Left kidney (tissue), 2 donors: ENCODE data around the gene DCLK1. TPM values are rescaled to one million over a fixed set of nuclear protein-coding genes. Genes with fewer than 3 reads are reported as not detected.

Experiments used
- DNase-seq: peaks from one replicate; pipeline ENCODE4 v3.0.0-alpha.2; 2013
- polyA plus RNA-seq: library from polyadenylated mRNA; unstranded; fragments of 120-200 nt; gene quantifications from one replicate; pipeline ENCODE4 v1.2.1, GENCODE V29; 2013; ENCODE audit not compliant: insufficient read length

Gene DCLK1
- polyA plus RNA-seq, 1 donor, result 7.0 TPM

GRCh38 chr13:35747594-35747993 lies 383.6 kb downstream of the DCLK1 start:
- no peak for DNase-seq

- DNase-seq, result no peak
Observed at GRCh38 chr13:35744566-35745178, 386.5 kb downstream of the DCLK1 start.

- no peak for DNase-seq
Observed at GRCh38 chr13:35744144-35744543, 387.0 kb downstream of the DCLK1 start.

- DNase-seq, result no peak
Observed at GRCh38 chr13:35743165-35743564, 388.0 kb downstream of the DCLK1 start.

GRCh38 chr13:35741657-35742056 lies 389.5 kb downstream of the DCLK1 start:
- no peak for DNase-seq

- no peak for DNase-seq
Observed at GRCh38 chr13:35736876-35737275, 394.3 kb downstream of the DCLK1 start.

- no peak for DNase-seq
Observed at GRCh38 chr13:35733827-35734226, 397.4 kb downstream of the DCLK1 start.

- DNase-seq, result no peak
Observed at GRCh38 chr13:35732565-35732964, 398.6 kb downstream of the DCLK1 start.

- no peak for DNase-seq
Observed at GRCh38 chr13:35731471-35731870, 399.7 kb downstream of the DCLK1 start.

- no peak for DNase-seq
Observed at GRCh38 chr13:35729926-35730627, 401.1 kb downstream of the DCLK1 start.

GRCh38 chr13:35727881-35728280 lies 403.3 kb downstream of the DCLK1 start:
- DNase-seq, result no peak

GRCh38 chr13:35724446-35724845 lies 406.7 kb downstream of the DCLK1 start:
- DNase-seq, result no peak

GRCh38 chr13:35723821-35724220 lies 407.4 kb downstream of the DCLK1 start:
- DNase-seq, result no peak

- DNase-seq, result no peak
Observed at GRCh38 chr13:35723053-35723461, 408.1 kb downstream of the DCLK1 start.

GRCh38 chr13:35722458-35723052 lies 408.6 kb downstream of the DCLK1 start:
- DNase-seq, result no peak

GRCh38 chr13:35720690-35721554 lies 410.3 kb downstream of the DCLK1 start:
- DNase-seq, result peak; percentile 60

GRCh38 chr13:35720290-35720689 lies 410.9 kb downstream of the DCLK1 start:
- no peak for DNase-seq

Other genes starting within 250 kb of the DCLK1 start
- gene SOHLH2, start 83.2 kb upstream of the DCLK1 start, polyA plus RNA-seq, result 4.8 TPM
- gene CCDC169, start 166.4 kb upstream of the DCLK1 start, polyA plus RNA-seq, result 9.1 TPM
- 101 TPM for gene SPART, start 215.0 kb upstream of the DCLK1 start, polyA plus RNA-seq